Vagina (tissue), 2 donors: ENCODE measurements around the gene GIGYF2. TPM values are rescaled to one million over a fixed set of nuclear protein-coding genes. Genes with fewer than 3 reads are reported as not detected.
"Not testable (repeated sequence)": the region's sequence is repeated elsewhere in the genome, so short reads cannot be mapped to it uniquely, and the experiment has no call there.

Source experiments
- DNase-seq, 2 donors: peaks; one replicate each; pipeline ENCODE4 v3.0.0-alpha.2; 2017; ENCODE audit errors: extremely low spot score in 2 of 2
- H3K27ac ChIP-seq: fragments of 200-600 bp; sonication (generic); one replicate; pipeline ENCODE4 v1.5.1; 2019
- H3K27me3 ChIP-seq: fragments of 200-600 bp; sonication (generic); one replicate; pipeline ENCODE4 v1.5.1; 2019
- H3K36me3 ChIP-seq, 2 donors: fragments of 200-600 bp; sonication (generic); one replicate each; pipeline ENCODE4 v1.5.1; 2017 to 2019
- H3K4me1 ChIP-seq: fragments of 200-600 bp; sonication (generic); one replicate; pipeline ENCODE4 v1.5.1; 2019
- H3K4me3 ChIP-seq, 2 donors: fragments of 200-600 bp; sonication (generic); 1 replicate in 1 of 2; 2 replicates in 1 of 2; pipeline ENCODE4 v1.5.1; 2016 to 2019
- H3K9me3 ChIP-seq: fragments of 200-600 bp; sonication (generic); one replicate; pipeline ENCODE4 v1.5.1; 2019
- POLR2A ChIP-seq, 2 donors: fragments of 450-650 bp; IDR thresholded peaks; one replicate each; pipeline ENCODE4 v1.6.1; 2017; ENCODE audit warnings: antibody characterized with exemption in 2 of 2, mild to moderate bottlenecking in 2 of 2, moderate library complexity in 2 of 2
- POLR2AphosphoS5 ChIP-seq, 2 donors: sonication (generic); formaldehyde crosslinking; IDR thresholded peaks; one replicate each; pipeline ENCODE4 v1.9.0; 2017; ENCODE audit warnings: antibody characterized with exemption in 2 of 2, mild to moderate bottlenecking in 2 of 2, low read depth in 1 of 2; ENCODE audit not compliant: insufficient read depth in 1 of 2
- intact Hi-C: fragments of 100-400 bp; cut with DNase I; formaldehyde crosslinking; loops from one replicate; pipeline ENCODE4 v1.15.1; 2023
- total RNA-seq: library from RNA; depleted of rRNA; stranded (reverse); fragments of >200 nt; gene quantifications from one replicate; pipeline ENCODE4 v1.2.3, GENCODE V29; 2016
- TF ChIP-seq, protein P1 (sequence below), 3 experiments: fragments of 450-650 bp in 2 of 3; fragments of 200-600 bp in 1 of 3; sonication (generic) in 1 of 3; IDR thresholded peaks; one replicate each; pipeline ENCODE4 v1.5.1; 2017 to 2019; ENCODE audit warnings: antibody characterized with exemption in 3 of 3, mild to moderate bottlenecking in 2 of 3, moderate library complexity in 2 of 3

The GIGYF2 gene
- total RNA-seq, 1 donor from 2014 or later, result 69.0 TPM

DNA sequence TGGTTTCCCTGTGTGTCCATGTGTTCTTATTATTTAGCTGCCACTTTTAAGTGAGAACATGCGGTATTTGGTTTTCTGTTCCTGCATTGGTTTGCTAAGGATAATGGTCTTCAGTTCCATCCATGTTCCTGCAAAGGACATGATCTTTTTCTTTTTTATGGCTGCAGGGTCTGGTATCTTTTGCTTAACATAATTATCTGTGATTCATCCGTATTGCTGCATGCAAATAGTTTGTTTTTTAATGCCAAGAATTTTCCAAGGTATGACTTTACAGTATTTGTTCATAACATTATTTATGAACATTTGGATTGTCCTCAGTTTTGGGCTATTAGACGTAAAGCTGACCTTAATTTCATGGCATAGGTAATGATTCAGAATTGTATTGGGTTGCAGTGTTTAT, 17.8 kb downstream of the GIGYF2 start:
- Histone ChIP-seq H3K36me3 (no peaks in the 10 kb centered on the region), H3K4me1 (peaks cover 23% of the 10 kb centered on the region), H3K27ac (no peak overlapping the region), H3K27me3 (no peaks in the 10 kb centered on the region), H3K4me3 (no peak overlapping the region), H3K9me3 (no peaks in the 10 kb centered on the region)
- intact Hi-C loops, result no loop called here
- DNase-seq, result no peak
- TF ChIP-seq, protein P1, sequence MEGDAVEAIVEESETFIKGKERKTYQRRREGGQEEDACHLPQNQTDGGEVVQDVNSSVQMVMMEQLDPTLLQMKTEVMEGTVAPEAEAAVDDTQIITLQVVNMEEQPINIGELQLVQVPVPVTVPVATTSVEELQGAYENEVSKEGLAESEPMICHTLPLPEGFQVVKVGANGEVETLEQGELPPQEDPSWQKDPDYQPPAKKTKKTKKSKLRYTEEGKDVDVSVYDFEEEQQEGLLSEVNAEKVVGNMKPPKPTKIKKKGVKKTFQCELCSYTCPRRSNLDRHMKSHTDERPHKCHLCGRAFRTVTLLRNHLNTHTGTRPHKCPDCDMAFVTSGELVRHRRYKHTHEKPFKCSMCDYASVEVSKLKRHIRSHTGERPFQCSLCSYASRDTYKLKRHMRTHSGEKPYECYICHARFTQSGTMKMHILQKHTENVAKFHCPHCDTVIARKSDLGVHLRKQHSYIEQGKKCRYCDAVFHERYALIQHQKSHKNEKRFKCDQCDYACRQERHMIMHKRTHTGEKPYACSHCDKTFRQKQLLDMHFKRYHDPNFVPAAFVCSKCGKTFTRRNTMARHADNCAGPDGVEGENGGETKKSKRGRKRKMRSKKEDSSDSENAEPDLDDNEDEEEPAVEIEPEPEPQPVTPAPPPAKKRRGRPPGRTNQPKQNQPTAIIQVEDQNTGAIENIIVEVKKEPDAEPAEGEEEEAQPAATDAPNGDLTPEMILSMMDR (IDR thresholded peaks at IDR 0.05), result no peak
- TF ChIP-seq POLR2AphosphoS5 (IDR thresholded peaks at IDR 0.05; ENCODE audit: insufficient read depth in 1 of 2, low read depth in 1 of 2), result no peak
- no peak for TF ChIP-seq POLR2A (IDR thresholded peaks at IDR 0.05)

DNA sequence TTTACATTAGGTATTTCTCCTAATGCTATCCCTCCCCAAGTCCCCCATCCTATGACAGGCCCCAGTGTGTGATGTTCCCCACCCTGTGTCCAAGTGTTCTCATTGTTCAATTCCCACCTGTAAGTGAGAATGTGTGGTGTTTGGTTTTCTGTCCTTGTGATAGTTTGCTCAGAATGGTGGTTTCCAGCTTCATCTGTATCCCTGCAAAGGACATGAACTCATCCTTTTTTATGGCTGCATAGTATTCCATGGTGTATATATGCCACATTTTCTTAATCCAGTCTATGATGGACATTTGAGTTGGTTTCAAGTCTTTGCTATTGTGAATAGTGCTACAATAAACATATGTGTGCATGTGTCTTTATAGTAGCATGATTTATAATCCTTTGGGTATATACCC, 22.9 kb downstream of the GIGYF2 start:
- H3K4me1 ChIP-seq, result peaks cover 41% of the 10 kb centered on the region
- intact Hi-C loops, DNase-seq, H3K36me3 ChIP-seq, H3K27me3 ChIP-seq, H3K4me3 ChIP-seq, H3K9me3 ChIP-seq, H3K27ac ChIP-seq: not testable (repeated sequence)

DNA sequence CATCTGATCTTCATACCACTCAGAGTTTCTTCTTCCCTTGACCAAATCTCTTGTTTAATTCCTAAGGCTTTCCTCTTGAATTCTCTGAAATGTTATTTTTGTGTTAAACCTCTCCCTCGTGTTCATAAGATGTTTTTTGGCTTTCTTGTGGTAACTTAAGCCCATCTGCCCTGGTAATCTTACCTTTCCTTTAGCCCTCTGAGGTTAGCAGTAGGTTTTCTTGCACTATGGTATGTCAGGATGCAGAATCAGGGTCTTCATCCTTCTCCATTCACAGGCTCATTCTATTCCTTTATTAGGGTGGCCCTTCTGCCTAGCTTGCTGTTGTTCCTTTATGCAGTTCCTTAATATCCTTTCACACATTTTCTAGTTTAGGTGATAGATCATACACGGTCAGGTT, 24.1 kb downstream of the GIGYF2 start:
- Histone ChIP-seq H3K4me1 (peaks cover 37% of the 10 kb centered on the region), H3K27ac (no peak overlapping the region), H3K27me3 (no peaks in the 10 kb centered on the region), H3K4me3 (no peak overlapping the region), H3K9me3 (no peaks in the 10 kb centered on the region), H3K36me3 (peaks cover 0 to 19% of the 10 kb centered on the region in 2 donors)
- TF ChIP-seq POLR2AphosphoS5 (IDR thresholded peaks at IDR 0.05; ENCODE audit: insufficient read depth in 1 of 2, low read depth in 1 of 2) (no peak), POLR2A (IDR thresholded peaks at IDR 0.05) (no peak)
- TF ChIP-seq, protein P1 (IDR thresholded peaks at IDR 0.05), result no peak
- intact Hi-C loops, result no loop called here
- DNase-seq, result no peak

DNA sequence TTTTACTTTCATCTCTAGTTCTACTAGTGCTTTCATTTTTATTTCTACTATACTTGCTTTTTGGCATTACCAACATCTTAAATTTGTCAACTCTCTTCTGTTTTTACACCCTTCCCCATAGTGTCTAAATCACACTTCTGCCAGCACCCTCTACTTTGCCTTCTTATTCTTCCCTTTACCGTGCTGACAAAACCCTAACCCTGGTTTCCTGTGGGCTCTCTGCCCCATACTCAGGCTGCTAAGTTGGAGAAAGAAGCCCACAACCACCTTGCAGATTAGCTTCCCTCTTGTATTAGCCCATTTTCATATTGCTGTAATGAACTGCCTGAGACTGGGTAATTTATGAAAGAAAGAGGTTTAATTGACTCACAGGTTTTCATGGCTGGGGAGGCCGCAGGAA, 24.8 kb downstream of the GIGYF2 start:
- no peak for DNase-seq
- intact Hi-C loops, result no loop called here
- no peak overlapping the region for H3K27ac ChIP-seq
- TF ChIP-seq POLR2AphosphoS5 (IDR thresholded peaks at IDR 0.05; ENCODE audit: insufficient read depth in 1 of 2, low read depth in 1 of 2) (no peak), POLR2A (IDR thresholded peaks at IDR 0.05) (no peak)
- TF ChIP-seq, protein P1 (IDR thresholded peaks at IDR 0.05), result no peak
- H3K4me1 ChIP-seq, result peaks cover 31% of the 10 kb centered on the region
- no peak overlapping the region for H3K4me3 ChIP-seq
- no peaks in the 10 kb centered on the region for H3K9me3 ChIP-seq
- no peaks in the 10 kb centered on the region for H3K27me3 ChIP-seq
- peaks cover 0 to 19% of the 10 kb centered on the region in 2 donors for H3K36me3 ChIP-seq

DNA sequence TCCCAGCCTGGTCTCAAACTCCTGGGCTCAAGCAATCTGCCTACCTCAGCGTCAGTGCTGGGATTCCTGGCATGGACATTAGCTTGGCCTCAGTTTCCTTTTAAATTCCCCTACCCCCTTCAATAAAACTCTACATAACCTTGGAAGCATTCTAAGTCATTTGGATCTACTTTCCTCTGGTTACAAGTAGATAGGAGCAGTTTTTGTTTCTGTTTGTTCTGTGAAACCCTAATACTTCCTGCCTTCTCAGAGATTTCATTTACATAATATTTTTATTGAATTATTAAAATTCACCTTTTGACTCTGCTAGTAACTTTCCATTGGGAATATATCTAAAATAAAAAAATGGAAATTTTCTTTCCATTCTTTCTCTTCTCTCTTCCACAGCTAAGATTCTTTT, 25.9 kb downstream of the GIGYF2 start:
- intact Hi-C loops, result no loop called here
- no peak overlapping the region for H3K4me3 ChIP-seq
- no peaks in the 10 kb centered on the region for H3K9me3 ChIP-seq
- H3K36me3 ChIP-seq, result peaks cover 0 to 19% of the 10 kb centered on the region in 2 donors
- TF ChIP-seq POLR2AphosphoS5 (IDR thresholded peaks at IDR 0.05; ENCODE audit: insufficient read depth in 1 of 2, low read depth in 1 of 2) (no peak), POLR2A (IDR thresholded peaks at IDR 0.05) (no peak)
- TF ChIP-seq, protein P1 (IDR thresholded peaks at IDR 0.05), result no peak
- no peak for DNase-seq
- H3K27me3 ChIP-seq, result no peaks in the 10 kb centered on the region
- peaks cover 19% of the 10 kb centered on the region for H3K4me1 ChIP-seq
- H3K27ac ChIP-seq, result no peak overlapping the region

DNA sequence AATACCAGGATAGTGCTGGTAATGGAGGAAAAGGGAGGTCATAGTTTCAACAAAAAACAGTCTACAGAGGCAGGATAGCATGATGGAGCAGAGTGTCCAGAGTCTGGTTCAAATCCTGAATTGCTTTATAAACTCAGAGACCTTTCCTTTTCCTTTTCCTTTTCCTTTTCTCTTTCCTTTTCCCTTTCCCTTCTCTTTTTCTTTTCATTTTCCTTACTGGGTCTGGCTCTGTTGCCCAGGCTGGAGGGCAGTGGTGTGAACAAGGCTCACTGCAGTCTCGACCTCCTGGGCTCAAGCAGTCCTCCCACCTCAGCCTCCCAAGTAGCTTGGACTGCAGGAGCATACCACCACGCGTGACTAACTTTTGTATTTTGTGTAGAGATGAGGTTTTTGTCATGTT, 31.7 kb downstream of the GIGYF2 start:
- H3K9me3 ChIP-seq, result no peaks in the 10 kb centered on the region
- no peak overlapping the region for H3K27ac ChIP-seq
- peaks cover 20% of the 10 kb centered on the region for H3K4me1 ChIP-seq
- TF ChIP-seq, protein P1 (IDR thresholded peaks at IDR 0.05), result no peak
- TF ChIP-seq POLR2AphosphoS5 (IDR thresholded peaks at IDR 0.05; ENCODE audit: insufficient read depth in 1 of 2, low read depth in 1 of 2) (no peak), POLR2A (IDR thresholded peaks at IDR 0.05) (no peak)
- intact Hi-C loops, result no loop called here
- peaks cover 0 to 19% of the 10 kb centered on the region in 2 donors for H3K36me3 ChIP-seq
- no peak for DNase-seq
- H3K27me3 ChIP-seq, result no peaks in the 10 kb centered on the region
- no peak overlapping the region for H3K4me3 ChIP-seq
